Stimulated activated CD8-positive, alpha-beta memory T cell treated with anti-CD3 and anti-CD28 coated beads, Interleukin-4, amount 100 ng/mL, for 24 hours (primary cell): ENCODE data around the gene HELZ2.

ENCODE experiments used
- DNase-seq: peaks from one replicate; pipeline ENCODE4 v3.0.0-alpha.2; 2020; ENCODE audit warnings: low read depth

The HELZ2 gene

DNA sequence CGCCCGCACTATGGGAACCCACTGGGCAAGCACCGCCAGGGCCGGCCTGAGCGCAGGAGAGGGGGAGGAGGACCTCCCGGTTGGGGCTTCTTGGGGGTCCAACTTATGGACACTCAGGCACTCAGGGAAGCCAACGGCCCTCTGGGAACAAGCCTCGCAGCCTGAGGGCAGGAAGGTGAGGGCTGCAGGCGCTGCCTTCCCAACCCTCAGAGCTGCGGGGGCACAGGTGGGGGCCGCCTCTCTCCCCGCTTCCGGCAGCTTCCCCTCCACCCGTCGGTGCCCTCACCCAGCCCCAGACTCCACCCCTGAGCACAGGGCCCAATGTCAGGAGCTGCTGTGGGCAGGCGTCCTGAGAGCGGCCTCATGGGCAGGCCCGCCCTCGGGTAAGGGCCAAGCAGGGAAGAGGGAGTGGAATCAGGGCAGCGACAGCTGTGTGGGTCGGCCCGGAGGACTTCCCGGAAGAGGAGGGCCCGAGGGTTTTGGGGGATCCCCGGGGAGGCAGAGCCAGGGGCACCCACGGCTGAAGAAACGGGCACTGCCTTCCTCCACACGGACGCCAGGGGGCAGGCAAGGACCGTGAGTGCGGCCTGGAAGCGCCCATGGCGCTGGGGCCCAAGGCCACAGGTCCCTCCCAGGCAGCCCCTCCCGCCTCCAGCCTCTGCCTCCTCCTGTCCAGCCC, 36.4 kb downstream of the HELZ2 start:
- peak; percentile 89 for DNase-seq

DNA sequence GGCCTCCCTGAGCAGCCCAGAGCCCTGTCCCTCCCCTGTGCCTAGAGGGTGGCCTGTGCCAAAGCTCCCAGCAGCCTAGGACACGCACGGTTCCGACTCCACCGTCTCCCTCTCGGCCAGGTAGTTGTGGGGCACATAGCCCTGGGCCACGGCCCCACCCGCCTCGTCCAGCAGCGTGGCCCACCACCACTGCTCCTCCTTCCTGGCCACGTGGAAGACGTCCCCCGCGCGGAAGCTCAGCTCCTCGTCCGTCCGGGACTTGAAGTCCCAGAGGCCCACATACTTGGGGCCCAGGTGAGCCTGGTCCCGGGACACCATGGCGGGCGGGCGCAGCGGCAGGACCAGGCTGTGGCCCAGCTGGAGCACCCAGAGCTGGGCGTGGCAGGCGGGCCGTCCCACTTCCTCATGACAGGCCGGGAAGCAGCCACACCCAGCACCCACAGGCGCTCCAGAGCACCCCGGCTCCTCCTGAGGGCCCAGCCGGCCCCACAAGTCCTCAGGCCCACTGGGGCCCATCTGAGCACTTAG, 37.0 kb downstream of the HELZ2 start, which contains the start of gene PTK6:
TSS of gene PTK6 (minus strand) at position 380 of the 528 bp plus-strand sequence. CDS start at position 318, 62 bp downstream.
- DNase-seq: no peak

DNA sequence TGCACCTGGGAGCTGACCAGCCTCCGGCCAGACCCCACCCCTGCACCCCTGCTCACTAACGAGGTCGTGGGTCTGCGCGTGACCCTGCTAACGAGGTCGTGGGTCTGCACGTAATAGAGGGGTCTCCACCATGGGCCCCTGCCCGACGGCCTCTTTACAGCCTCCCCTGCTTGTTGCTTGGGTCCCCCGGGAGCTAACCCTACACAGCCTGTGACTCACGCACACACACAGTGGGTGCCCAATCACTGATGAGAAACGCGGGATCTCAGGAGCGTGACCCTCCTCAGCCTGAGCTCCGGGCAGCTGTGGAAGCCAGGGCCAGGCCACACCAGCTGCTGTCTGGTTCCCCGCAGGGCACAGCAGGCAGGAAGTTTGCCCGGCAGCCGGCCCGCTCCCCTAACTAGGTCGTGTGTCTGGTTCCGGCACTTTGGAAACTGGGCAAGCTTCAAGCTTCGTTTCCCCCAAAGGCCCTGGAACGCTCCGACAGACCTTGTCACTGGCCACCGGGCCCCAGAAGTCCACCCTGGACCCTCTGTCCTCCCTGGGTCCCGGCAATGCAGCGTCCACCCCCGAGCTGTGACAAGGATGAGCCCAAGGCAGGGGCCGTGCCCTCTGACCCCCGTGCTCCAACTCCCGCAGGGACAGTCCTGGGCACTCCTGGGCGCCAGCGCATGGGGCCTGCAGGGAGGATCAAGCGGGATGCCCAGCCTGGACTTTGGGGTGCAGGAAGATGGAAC, 37.6 kb downstream of the HELZ2 start:
- DNase-seq: no peak

DNA sequence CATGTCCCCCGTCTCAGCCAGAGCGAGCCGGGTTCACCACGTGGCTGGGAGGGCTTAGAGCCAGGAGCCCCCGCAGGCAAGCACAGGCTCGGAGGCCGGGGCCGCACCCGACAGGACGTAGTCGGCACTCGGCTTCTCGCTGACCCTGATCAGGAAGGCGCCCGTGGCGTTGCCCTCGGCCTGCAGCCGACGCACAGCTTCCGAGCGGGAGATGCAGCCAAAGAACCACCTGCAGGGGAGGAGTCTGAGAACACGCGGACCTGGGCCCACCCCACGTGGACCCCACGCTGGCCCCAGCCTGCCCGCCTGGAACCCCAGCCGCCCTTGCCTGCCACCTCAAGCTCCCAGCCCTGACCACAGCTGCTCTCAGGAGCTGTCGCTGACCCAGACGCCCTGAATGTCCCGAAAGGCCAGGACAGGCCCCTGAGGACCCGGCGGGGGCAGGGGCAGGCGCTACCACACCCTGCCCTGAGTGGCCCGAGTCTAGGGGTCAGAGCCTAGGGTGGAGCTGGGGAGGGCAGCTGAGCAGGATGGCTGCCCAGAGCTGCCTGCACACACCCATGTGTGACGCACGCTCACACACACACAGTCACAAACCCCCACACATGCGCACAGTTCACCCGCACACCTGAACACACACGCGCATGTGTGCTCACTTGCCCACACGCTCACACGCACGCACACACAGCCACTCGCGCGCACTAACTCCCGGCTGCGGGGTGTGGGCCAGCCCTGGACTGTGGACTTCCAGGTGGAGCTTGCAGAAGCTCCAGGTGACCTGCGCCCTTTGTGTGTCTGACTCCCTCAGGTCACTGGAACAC, 39.0 kb downstream of the HELZ2 start:
- DNase-seq: no peak

DNA sequence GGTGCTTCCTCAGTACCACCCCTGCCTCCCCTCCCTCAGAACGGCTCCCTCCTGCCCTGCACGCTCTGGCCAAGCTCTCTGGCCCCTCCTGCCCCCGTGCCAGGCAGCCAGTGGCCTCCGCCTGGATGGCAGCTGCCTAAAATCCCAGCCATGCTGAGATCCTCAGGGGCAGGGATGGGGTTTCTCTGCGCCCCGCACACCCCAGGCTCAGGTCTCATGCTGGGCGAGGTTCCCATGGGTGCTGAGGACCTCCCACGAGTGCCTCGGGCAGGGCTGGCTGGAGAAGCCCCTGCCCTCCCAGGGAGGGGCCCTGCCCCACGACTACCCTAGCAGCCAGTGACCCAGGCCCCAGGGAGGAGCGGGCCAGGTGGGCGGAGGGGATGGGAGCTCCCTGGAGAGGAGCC, 39.6 kb downstream of the HELZ2 start:
- DNase-seq: no peak

DNA sequence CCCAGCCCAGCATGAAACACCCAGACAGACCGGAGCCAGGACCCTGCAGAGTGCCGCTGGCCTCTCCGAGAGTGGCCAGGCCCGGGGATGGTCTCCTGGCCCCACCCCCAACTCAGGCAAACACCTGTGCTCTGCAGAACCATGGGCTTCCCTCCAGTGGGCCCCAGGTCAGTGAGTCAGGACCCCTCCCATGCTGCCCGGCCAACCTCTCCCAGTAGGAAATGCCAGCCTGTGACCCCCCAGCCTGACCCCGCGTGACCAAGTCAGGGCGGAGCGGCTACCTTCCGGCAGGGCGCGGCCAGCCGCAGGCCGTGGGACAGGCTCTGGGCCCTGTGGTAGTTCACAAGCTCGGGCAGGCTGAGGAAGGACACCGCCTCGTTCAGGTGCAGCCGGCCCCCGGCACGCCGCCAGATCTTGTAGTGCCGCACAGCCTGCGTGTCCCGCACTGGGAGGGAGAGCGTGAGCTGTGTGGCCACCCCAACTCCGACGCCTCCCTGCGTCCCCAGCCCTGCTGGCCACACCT, 40.1 kb downstream of the HELZ2 start:
- DNase-seq: no peak

DNA sequence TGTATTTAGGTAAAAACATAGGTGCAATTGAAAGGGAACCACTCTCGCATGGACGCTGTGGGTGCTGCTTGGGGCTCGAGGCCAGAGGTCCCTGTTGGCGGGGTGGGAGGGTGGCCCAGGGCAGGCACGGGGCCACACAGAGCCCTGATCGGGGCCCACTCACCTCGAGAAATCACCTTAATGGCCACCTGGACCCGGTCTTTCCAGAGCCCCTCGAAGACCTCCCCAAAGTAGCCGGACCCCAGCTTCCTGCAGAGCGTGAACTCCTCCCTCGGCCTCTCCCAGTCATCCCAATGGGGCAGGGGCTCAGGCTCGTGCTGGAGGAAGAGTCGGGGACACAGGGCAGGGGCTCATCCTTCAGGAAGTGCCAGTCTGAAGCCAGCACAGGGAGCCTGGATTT, 40.7 kb downstream of the HELZ2 start:
- DNase-seq: no peak

DNA sequence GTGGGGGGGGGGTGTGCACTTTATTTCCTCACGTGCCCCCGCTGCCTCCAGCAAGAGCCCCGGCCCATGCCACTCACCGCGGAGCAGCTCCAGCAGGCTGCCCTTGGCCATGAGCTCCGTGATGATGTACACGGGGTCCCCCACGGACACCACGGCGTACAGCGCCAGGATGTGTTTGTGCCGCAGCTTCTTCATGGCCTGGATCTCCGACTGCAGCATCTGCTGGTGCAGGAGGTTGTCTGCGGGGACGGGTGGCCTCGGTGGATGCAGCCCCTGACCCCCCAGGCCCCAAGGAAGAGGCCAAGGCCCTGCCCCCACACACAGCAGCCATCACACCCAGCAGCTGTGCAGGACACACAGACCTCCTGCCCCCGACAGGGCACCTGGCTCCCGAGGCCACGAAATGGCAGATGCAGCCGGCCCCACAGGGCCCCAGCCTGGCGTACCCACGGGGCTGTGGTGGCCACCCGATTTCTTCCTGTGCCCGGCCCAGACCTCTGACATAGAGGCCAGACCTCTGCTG, 41.5 kb downstream of the HELZ2 start:
- no peak for DNase-seq

DNA sequence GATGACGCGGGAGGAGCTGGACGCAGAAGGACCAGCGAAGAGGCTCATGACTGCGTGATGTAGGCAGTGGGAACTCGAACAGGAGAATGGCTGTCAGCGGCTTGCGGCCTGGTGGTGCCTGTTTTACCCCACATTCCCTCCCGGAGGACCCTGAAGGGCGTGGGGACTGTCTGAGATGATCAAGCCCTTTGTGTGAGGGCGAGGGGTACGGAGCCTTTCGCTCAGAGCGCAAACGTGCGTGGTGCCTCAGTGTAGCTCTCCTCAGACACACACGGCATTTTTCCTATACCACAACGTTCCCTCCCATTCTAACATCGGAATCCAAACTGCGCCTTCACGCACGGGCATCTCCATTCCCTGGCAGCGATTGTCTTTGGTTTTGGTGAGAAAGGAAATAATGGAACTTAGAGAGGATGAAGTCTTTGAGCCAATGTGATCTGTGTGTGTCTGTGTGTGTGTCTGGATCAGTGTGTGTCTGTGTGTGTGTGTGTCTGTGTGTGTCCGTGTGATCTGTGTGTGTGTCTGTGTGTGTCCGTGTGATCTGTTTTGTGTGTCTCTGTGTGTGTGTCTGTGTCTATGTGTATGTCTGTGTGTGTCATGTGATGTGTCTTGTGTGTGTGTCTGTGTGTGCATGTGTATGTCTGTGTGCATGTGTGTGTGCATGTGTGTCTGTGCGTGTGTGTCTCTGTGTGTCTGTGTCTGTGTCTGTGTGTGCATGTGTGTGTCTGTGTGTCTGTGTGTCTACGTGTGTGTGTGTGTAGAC, 42.2 kb downstream of the HELZ2 start:
- DNase-seq: no peak

DNA sequence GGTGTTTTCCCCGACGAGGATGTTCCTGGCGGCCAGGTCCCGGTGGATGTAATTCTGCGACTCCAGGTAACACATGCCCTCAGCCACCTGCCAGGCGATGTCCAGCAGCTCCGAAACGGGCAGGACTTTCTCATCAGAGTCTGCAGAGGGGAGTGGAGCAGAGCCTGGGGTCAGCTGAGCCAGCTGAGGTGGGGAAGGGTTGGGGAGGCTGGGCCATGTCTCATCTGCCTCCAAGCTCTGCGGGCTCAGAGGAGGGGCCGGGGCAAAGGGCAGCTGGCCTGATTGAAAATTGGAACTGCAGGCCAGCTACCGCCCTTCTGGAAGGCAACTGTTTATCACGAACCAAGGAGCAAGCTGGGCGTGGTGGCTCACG, 43.3 kb downstream of the HELZ2 start:
- DNase-seq: no peak

DNA sequence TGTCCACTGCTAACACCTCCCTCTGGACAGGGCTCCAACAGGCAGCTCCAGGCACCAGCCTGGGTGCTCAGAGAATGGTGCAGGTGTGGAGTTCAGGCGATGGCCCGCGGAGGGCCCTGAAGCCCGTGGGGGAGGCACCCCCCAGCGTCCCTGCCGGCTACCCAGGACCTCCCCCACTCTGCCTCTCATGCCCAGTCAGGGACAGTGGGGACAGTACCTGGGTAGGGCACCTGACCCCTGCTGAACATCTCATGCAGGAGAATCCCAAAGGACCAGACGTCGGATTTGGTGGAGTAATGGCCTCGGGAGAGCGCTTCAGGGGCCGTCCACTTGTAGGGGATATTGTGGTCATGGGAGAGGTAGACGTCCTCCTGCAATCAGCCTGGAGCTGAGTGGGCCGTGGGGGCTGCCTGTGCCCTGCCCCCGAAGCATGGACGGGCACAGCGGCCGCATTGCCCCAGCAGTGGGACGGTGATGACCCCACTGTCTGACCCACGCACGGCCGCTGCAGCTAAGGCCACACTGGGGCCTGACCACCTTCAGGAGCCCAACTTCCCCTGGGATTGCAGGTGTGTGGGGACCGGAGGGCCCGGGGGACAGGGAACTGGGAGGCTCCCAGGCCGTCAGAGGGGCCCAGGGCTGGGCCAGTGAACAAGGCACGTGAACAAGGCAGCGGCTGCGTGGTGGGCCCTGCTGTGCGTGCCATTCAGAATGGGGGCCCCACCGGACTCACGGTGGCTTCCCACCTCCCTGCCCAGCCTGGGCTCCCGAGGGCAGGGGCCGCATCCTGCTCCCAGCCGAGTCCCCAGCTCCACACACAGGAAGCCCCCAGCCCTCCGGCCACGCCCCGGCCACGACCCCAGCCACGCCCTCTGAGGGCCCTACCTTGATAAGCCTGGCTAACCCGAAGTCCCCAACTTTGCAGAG, 43.9 kb downstream of the HELZ2 start:
- no peak for DNase-seq

DNA sequence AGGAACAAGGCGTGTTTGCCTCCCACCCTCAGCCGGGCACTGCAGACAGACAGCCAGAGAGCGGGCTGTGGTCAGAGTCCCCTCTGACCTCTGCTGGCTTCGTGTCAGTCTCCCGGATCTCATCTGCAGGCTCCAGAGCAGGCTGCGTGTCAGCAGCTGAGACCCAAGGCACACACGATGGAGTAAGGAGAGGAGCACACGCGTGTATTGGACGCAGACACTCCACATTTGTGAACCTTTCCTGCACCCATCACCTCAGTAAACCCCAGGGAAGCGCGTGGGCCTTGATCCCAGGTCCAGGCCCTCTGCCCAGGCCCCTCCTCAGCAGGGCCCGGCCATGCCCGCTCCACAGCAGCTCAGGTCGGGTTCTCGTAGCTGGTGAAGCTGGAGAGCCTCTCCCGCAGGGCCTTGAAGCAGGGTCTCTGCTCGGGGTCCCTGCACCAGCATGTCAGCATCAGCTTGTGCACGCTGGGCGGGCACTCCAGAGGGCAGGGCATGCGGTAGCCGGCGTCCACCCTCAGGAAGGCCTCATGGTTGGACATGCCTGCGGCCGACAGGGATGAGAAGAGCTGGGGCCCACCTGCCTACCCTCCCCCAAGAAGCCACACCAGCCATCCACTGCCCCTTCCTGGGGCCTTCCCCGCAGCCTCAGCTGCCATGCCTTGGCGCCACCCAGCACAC, 44.7 kb downstream of the HELZ2 start:
- DNase-seq: no peak

DNA sequence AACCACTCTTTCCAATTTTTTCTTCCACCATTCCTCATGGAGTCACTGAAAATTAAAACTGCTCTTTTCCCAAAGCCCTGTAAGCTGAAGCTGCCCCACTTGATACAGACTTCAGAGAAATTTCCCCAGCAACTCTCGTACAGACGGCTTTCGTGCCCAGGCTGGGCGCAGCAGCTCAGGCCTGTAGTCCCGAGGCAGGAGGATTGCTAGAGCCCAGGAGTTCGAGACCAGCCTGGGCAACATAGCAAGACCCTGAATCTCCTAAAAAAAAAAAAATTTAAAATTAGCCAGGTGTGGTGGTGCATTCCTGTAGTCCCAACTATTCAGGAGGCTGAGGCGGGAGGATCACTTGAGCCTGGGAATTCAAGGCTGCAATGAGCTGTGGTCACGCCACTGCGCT, 46.9 kb downstream of the HELZ2 start:
- DNase-seq: no peak

DNA sequence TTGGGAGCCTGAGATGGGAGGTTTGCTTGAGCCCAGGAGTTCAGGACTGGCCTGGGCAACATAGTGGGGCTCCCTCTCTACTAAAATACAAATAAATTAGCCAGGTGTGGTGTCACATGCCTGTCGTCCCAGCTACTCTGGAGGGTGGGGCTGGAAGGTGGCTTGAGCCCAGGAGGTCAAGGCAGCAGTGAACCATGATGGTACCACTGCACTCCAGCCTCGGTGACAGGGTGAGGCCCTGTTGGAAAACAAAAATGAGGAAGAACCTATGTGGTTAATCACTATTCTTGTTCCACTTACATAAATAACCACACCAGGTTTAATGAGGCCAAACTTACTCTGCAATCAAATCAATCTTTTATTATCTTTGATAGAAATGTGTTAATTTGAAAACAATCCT, 48.1 kb downstream of the HELZ2 start:
- no peak for DNase-seq

DNA sequence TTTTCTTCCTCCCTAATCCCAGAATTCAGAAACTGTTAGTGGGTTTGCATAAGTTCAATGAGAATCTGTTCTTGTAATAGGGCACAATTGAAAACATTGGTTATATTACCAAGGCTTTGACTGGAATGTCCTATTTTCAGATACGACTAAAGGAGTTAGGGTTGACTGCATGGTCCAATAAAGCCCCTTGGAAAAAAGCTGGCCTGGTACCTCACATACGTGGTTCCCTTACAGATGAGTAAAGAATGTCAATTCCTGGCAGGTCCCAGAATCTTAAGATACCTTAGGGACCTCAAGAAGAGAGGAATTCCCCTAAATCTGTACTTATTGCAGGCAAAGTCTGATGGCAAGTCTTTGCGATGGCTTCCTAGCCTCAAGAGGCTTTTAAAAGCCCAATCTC, 48.9 kb downstream of the HELZ2 start:
- no peak for DNase-seq
